CD4-positive, alpha-beta T cell treated with Interleukin-21 for 1 hour (primary cell): Measurements from ENCODE around the gene SUMO1.
A peak's percentile ranks its signal among the peaks of the same experiment; 100 is the strongest.

Experiments used
- DNase-seq: peaks from one replicate; pipeline ENCODE4 v3.0.0-alpha.2; 2020

SUMO1 gene

GRCh38 chr2:202196727-202197126 is 41.7 kb downstream of the SUMO1 start:
- no peak for DNase-seq

GRCh38 chr2:202194418-202194817 is 44.0 kb downstream of the SUMO1 start:
- DNase-seq, result no peak

- DNase-seq, result no peak
Measured at GRCh38 chr2:202193881-202194353, 44.5 kb downstream of the SUMO1 start.

GRCh38 chr2:202193305-202193704 is 45.1 kb downstream of the SUMO1 start:
- DNase-seq, result no peak

GRCh38 chr2:202187570-202187969 is 50.8 kb downstream of the SUMO1 start:
- DNase-seq, result no peak

GRCh38 chr2:202186641-202187202 is 51.7 kb downstream of the SUMO1 start:
- no peak for DNase-seq

- no peak for DNase-seq
Measured at GRCh38 chr2:202185156-202185555, 53.2 kb downstream of the SUMO1 start.

- DNase-seq, result no peak
Measured at GRCh38 chr2:202184557-202184956, 53.8 kb downstream of the SUMO1 start.

- peak; percentile 70 for DNase-seq
Measured at GRCh38 chr2:202178346-202178958, 59.9 kb downstream of the SUMO1 start.

GRCh38 chr2:202172439-202173211 is 65.8 kb downstream of the SUMO1 start:
- DNase-seq, result peak; percentile 6

- no peak for DNase-seq
Measured at GRCh38 chr2:202171241-202171825, 67.1 kb downstream of the SUMO1 start.

GRCh38 chr2:202169832-202170424 is 68.5 kb downstream of the SUMO1 start:
- no peak for DNase-seq

- DNase-seq, result no peak
Measured at GRCh38 chr2:202169131-202169530, 69.3 kb downstream of the SUMO1 start.

GRCh38 chr2:202165945-202166344 is 72.5 kb downstream of the SUMO1 start:
- DNase-seq, result no peak

- no peak for DNase-seq
Measured at GRCh38 chr2:202165208-202165607, 73.2 kb downstream of the SUMO1 start.

- DNase-seq, result no peak
Measured at GRCh38 chr2:202164411-202164810, 74.0 kb downstream of the SUMO1 start.

- DNase-seq, result no peak
Measured at GRCh38 chr2:202161151-202161835, 77.1 kb downstream of the SUMO1 start.

- DNase-seq, result no peak
Measured at GRCh38 chr2:202158796-202159195, 79.6 kb downstream of the SUMO1 start.

- DNase-seq, result no peak
Measured at GRCh38 chr2:202157211-202157990, 81.0 kb downstream of the SUMO1 start.
